ENCODE measurements around the gene PTPN12.

PTPN12 gene

GRCh38 chr7:77569514-77570232 lies 32.6 kb downstream of the PTPN12 start:
- no peak overlapping the region for H3K4me2 ChIP-seq (ENCODE audit: low read depth, low read length, poor library complexity, severe bottlenecking)
- no peak overlapping the region for H3K9ac ChIP-seq (ENCODE audit: low read depth, low read length, poor library complexity, severe bottlenecking)
- H3K36me3 ChIP-seq (ENCODE audit: insufficient read depth, low read length) = peaks cover 15% of the 10 kb centered on the region; the same call in 1 of the 2 replicates
- no peaks in the 10 kb centered on the region for H3K9me2 ChIP-seq (replicated peaks; ENCODE audit: low read depth, low read length)
- H3K27me3 ChIP-seq (ENCODE audit: insufficient read depth, low read length, poor library complexity, severe bottlenecking) = no peaks in the 10 kb centered on the region
- no peaks in the 10 kb centered on the region for H3K9me3 ChIP-seq (ENCODE audit: insufficient read depth, low read depth, low read length)
- H3K4me1 ChIP-seq (ENCODE audit: insufficient read depth, low read length, poor library complexity, severe bottlenecking) = peaks cover 8% of the 10 kb centered on the region
- H2AFZ ChIP-seq (ENCODE audit: low read length) = no peak overlapping the region
- TF ChIP-seq EZH2phosphoT487 (IDR thresholded peaks at IDR 0.05; ENCODE audit: borderline replicate concordance) (no peak), CTCF (conservative IDR thresholded peaks at IDR 0.05; ENCODE audit: low read length) (no peak)
- H3F3A ChIP-seq (ENCODE audit: low read depth) = no peaks in the 10 kb centered on the region
- H3K4me3 ChIP-seq (ENCODE audit: low read length, poor library complexity, severe bottlenecking) = no peak overlapping the region
- peaks cover 18% of the 10 kb centered on the region for H3K79me2 ChIP-seq (ENCODE audit: insufficient read depth, low read length)
- H4K20me1 ChIP-seq (ENCODE audit: insufficient read depth, low read length, poor library complexity, severe bottlenecking) = no peaks in the 10 kb centered on the region

GRCh38 chr7:77570330-77571011 lies 33.4 kb downstream of the PTPN12 start:
- Histone ChIP-seq H3K4me1 (ENCODE audit: insufficient read depth, low read length, poor library complexity, severe bottlenecking) (peaks cover 8% of the 10 kb centered on the region), H3K36me3 (ENCODE audit: insufficient read depth, low read length) (peaks cover 15% of the 10 kb centered on the region; the same call in 1 of the 2 replicates), H2AFZ (ENCODE audit: low read length) (no peak overlapping the region), H3K9me3 (ENCODE audit: insufficient read depth, low read depth, low read length) (no peaks in the 10 kb centered on the region), H3K4me2 (ENCODE audit: low read depth, low read length, poor library complexity, severe bottlenecking) (no peak overlapping the region), H3F3A (ENCODE audit: low read depth) (no peaks in the 10 kb centered on the region), H3K4me3 (ENCODE audit: low read length, poor library complexity, severe bottlenecking) (no peak overlapping the region), H3K9ac (ENCODE audit: low read depth, low read length, poor library complexity, severe bottlenecking) (no peak overlapping the region), H3K27me3 (ENCODE audit: insufficient read depth, low read length, poor library complexity, severe bottlenecking) (no peaks in the 10 kb centered on the region), H3K79me2 (ENCODE audit: insufficient read depth, low read length) (peaks cover 12% of the 10 kb centered on the region), H3K9me2 (replicated peaks; ENCODE audit: low read depth, low read length) (no peaks in the 10 kb centered on the region), H4K20me1 (ENCODE audit: insufficient read depth, low read length, poor library complexity, severe bottlenecking) (no peaks in the 10 kb centered on the region)
- no peak for TF ChIP-seq CTCF (conservative IDR thresholded peaks at IDR 0.05; ENCODE audit: low read length)

- peaks cover 8% of the 10 kb centered on the region for H3K4me1 ChIP-seq (ENCODE audit: insufficient read depth, low read length, poor library complexity, severe bottlenecking)
- H3K9me3 ChIP-seq (ENCODE audit: insufficient read depth, low read depth, low read length) = no peaks in the 10 kb centered on the region
- peaks cover 15% of the 10 kb centered on the region; the same call in 1 of the 2 replicates for H3K36me3 ChIP-seq (ENCODE audit: insufficient read depth, low read length)
- H3F3A ChIP-seq (ENCODE audit: low read depth) = no peaks in the 10 kb centered on the region
- no peaks in the 10 kb centered on the region for H4K20me1 ChIP-seq (ENCODE audit: insufficient read depth, low read length, poor library complexity, severe bottlenecking)
- no peak overlapping the region for H2AFZ ChIP-seq (ENCODE audit: low read length)
- TF ChIP-seq EZH2phosphoT487 (IDR thresholded peaks at IDR 0.05; ENCODE audit: borderline replicate concordance) = no peak
- TF ChIP-seq CTCF (conservative IDR thresholded peaks at IDR 0.05; ENCODE audit: low read length) = no peak
- H3K4me3 ChIP-seq (ENCODE audit: low read length, poor library complexity, severe bottlenecking) = no peak overlapping the region
- no peak overlapping the region for H3K9ac ChIP-seq (ENCODE audit: low read depth, low read length, poor library complexity, severe bottlenecking)
- no peaks in the 10 kb centered on the region for H3K27me3 ChIP-seq (ENCODE audit: insufficient read depth, low read length, poor library complexity, severe bottlenecking)
- no peak overlapping the region for H3K4me2 ChIP-seq (ENCODE audit: low read depth, low read length, poor library complexity, severe bottlenecking)
- H3K79me2 ChIP-seq (ENCODE audit: insufficient read depth, low read length) = peaks cover 4% of the 10 kb centered on the region; the same call in 1 of the 2 replicates
- H3K9me2 ChIP-seq (replicated peaks; ENCODE audit: low read depth, low read length) = no peaks in the 10 kb centered on the region
Measured at GRCh38 chr7:77571801-77572200, 34.7 kb downstream of the PTPN12 start.
